HL-60 (cell line): ENCODE results near the gene SPTSSA.

Source experiments
- CTCF ChIP-seq: IDR thresholded peaks from one replicate; pipeline ENCODE4 v1.5.1; 2011; ENCODE audit warnings: low read length, control low read depth, inconsistent platforms; ENCODE audit not compliant: insufficient read depth
- GABPA ChIP-seq: IDR thresholded peaks from 2 replicates; pipeline ENCODE4 v1.6.1; 2012; ENCODE audit warnings: low read depth
- REST ChIP-seq: IDR thresholded peaks from 2 replicates; pipeline ENCODE4 v1.6.1; 2012; ENCODE audit warnings: low read depth; ENCODE audit not compliant: insufficient replicate concordance

GRCh38 chr14:34438438-34438837, 23.6 kb downstream of the SPTSSA start:
- no peak for TF ChIP-seq GABPA
- no peak for TF ChIP-seq CTCF
- no peak for TF ChIP-seq REST
